Measurements from ENCODE around the gene PLCH1.

The PLCH1 gene

GRCh38 chr3:155605571-155605970 lies 139.3 kb downstream of the PLCH1 start:
- DNase-seq (ENCODE audit: low read depth): no peak

DNA sequence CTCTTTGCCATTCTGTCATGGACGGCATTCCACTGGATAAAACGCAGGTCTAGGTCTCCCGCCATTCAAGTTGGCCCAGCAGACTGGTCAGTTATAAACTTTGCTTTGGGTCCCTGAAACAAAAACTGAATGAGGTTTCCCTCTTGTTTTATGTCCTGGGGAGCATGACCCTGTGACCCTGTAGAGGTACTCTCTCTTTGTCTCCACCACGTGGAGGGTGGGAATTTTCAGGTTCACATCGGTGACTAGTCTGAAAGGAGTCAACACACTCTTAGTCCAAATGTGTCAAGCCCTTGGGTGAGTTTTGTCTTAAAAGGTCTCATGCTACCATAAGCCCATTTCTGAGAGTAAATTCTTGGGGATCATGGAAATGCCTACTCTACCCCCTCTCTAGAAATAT lies 139.9 kb downstream of the PLCH1 start:
- no peak for DNase-seq (ENCODE audit: low read depth)

DNA sequence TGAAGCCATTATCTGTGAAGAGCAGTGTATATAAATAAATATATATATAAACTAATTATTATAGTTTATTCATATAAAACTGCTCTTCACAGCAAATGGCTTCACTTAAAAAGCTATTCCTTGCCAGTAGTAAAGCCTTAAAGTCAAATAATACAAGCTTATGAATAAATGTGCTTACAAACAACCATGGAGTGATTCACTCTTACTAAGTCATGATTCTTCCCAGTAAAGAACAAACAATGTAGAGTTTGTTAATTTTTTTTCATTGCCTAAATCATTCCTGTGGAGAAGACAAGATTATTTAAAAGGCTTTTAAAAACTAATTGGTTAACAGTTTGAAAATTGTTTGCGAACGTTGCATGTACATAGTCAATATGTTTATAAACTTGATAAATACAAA lies 140.7 kb downstream of the PLCH1 start:
- DNase-seq (ENCODE audit: low read depth): no peak

GRCh38 chr3:155603302-155603701 lies 141.6 kb downstream of the PLCH1 start:
- no peak for DNase-seq (ENCODE audit: low read depth)

- no peak for DNase-seq (ENCODE audit: low read depth)
Observed at GRCh38 chr3:155602307-155602706, 142.6 kb downstream of the PLCH1 start.

DNA sequence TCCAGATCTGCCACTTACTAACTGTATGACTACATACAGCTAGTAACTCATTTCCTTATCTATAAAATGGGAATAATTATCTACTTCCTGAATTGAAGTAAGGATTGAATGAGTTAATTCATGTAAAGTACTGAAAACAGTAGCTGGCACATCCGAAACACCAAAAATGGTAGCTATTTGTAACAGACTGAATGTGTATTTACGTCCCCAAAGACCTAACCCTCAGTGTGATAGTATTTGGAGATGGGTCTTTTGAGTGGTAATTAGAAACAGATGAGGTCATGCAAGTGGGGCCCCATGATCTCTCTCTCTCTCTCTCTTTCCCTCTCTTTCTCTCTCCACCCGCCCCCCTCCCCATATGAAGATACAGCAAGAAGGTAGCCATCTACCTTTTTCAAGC lies 146.2 kb downstream of the PLCH1 start:
- no peak for DNase-seq (ENCODE audit: low read depth)

DNA sequence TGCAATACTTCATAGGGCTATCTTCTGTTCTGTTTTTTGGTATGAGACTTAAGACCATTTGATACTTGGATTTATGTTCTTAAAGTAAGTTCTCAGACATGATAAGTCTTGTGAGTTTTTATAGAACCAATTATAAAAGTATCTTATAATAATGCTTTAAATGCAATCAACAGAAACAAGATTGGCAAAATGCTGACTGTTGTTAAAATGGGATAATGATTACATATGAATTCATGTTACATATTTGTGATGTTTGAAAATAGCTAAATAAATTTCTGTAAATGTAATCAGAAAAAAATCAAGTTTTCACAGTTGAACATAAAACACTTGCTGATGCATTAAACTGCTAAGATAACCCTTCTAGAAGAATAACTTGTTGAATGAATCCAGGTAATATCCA lies 148.3 kb downstream of the PLCH1 start:
- no peak for DNase-seq (ENCODE audit: low read depth)

DNA sequence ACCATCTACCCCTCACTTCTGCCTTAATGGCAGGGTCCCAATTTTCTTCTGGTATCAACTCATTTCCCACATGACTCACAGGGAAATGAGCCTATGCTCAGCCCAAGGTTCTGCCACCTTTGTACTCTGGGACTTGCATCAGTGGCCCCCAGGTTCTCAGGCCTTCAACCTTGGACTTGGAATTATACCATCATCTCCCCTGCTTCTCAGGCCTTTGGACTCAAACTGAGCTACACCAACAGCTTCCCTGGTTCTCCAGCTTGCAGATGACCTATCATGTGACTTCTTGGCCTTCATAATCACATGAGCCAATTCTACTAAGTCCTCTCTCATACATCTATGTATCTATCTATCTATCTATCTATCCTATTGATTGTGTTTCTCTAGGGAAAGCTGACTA lies 149.5 kb downstream of the PLCH1 start:
- no peak for DNase-seq (ENCODE audit: low read depth)

DNA sequence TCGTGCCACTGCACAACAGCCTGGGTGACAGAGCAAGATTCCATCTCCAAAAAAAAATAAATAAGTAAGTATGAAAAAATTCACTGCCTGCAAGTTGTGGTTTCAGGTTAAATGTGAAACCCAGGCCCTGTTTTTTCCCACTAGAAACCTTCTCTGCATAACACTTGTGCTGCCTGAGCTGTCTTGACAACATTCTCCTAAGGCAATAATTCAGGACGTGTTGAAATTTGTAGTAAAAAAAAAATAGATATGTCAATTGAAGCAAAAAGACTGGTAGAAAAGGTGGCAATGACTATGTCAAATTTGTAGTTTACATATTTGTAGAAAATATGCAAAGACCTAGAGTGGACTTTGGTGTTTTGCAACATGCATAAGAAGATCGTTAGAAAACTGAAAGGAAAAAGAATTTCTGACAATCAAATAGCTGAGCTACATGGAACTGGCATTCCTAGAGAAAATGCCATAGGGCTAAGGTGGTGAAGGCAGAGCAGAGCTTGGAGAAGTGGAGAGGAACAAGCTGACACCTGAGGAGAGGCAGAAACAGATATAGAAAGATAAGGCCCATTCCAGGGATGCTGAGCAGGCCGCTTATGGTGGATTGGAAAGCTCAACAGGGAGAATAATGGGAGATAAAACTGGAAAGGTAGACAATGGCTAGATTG lies 150.2 kb downstream of the PLCH1 start:
- DNase-seq (ENCODE audit: low read depth): no peak

- DNase-seq (ENCODE audit: low read depth): no peak
Observed at GRCh38 chr3:155587581-155587980, 157.3 kb downstream of the PLCH1 start.

- no peak for DNase-seq (ENCODE audit: low read depth)
Observed at GRCh38 chr3:155585384-155585783, 159.5 kb downstream of the PLCH1 start.

- no peak for DNase-seq (ENCODE audit: low read depth)
Observed at GRCh38 chr3:155581579-155581978, 163.3 kb downstream of the PLCH1 start.

GRCh38 chr3:155572085-155572484 lies 172.8 kb downstream of the PLCH1 start:
- DNase-seq (ENCODE audit: low read depth): no peak

- DNase-seq (ENCODE audit: low read depth): no peak
Observed at GRCh38 chr3:155568295-155568694, 176.6 kb downstream of the PLCH1 start.

DNA sequence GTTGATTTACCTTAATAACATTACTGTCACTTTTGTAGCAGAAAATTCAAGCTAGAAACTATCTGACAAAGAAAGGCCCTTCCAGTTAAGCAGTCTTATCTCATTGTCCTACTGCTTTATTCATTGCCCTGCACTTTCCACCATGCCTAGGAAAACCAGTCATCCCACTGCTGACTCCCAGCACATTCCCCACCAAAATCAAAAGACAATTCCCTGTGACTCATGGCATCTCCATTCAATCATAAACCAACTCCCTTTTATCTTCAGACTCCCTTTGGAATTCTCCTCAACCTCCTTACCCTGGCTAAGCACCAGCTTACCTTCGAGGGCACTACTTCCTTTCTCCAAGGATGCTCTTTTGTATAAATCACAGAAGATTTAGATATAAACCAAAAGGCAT lies 184.3 kb downstream of the PLCH1 start:
- no peak for DNase-seq (ENCODE audit: low read depth)

DNA sequence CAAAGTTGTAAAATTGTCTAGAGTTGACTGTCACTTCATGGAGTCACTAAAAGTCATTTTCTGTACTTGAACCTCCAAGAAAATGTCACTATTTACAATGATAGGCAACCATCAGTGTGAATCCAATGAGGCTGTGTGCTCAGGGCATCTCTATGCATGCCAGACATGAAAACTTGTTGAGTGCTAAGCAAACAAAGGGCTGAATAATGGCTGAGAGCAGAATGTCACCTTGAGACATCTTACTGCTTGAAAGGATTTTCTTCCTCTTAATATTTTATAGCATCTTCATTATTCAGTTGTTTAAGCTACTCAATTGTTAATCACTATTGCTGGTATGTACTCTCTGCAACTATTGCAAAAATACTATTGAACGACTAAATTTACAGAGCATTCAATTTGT lies 184.7 kb downstream of the PLCH1 start:
- no peak for DNase-seq (ENCODE audit: low read depth)

GRCh38 chr3:155556531-155556930 lies 188.3 kb downstream of the PLCH1 start:
- no peak for DNase-seq (ENCODE audit: low read depth)

- no peak for DNase-seq (ENCODE audit: low read depth)
Observed at GRCh38 chr3:155555479-155556060, 189.3 kb downstream of the PLCH1 start.

- no peak for DNase-seq (ENCODE audit: low read depth)
Observed at GRCh38 chr3:155554777-155555451, 190.0 kb downstream of the PLCH1 start.

DNA sequence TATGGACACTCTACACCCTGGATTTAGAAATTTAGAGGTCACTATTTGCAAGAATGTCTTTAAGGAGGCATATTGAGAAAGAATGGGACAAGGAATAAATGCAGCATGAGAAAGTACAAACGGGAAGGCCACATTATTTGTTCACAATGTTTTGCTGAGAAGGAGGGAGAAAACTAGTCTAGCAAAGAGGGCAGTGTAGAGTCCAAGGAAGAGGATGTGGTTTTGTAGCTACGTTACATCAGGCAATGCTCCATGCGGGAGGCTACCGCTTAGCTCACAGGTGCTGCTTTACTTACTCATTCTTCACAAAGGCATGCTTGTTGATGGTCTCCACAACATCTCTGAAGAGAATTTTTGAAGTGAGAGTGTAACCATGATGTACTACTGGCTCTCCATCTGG lies 191.1 kb downstream of the PLCH1 start:
- no peak for DNase-seq (ENCODE audit: low read depth)

DNA sequence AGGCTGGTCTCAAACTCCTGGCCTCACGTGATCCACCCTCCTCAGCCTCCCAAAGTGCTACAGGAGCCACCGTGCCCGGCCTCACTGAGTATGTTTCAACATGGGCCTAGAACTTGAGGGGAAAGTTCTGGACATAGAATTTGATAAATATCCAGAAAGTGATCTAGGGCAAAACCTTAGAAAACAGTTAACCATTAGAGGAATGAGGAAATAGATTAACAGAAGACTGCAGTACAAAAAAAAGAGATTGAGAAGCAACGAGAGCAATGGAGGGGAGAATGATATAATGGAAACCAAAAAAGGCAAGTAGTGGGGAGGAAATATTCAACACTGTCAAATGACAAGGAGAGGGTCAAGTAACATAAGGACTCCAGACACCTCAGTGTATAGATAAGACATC lies 191.5 kb downstream of the PLCH1 start:
- no peak for DNase-seq (ENCODE audit: low read depth)

DNA sequence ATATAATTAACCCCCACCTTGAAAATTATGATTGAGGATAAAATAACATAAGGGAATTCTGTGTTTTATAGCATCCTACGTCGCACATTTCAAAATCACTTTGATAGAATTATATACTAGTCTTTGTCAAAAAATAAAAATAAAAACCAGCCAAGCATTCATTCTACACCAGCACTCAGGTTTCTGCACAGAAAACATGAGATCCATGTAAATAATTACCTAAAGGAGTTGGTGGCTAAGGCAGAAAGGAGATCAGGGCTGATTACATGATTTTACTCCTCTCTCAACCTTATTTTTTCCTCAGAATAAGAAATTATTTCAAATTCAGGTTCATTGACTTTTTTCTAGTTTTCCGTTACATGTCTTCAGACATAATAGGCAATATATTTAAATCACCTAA lies 194.5 kb downstream of the PLCH1 start:
- no peak for DNase-seq (ENCODE audit: low read depth)

DNA sequence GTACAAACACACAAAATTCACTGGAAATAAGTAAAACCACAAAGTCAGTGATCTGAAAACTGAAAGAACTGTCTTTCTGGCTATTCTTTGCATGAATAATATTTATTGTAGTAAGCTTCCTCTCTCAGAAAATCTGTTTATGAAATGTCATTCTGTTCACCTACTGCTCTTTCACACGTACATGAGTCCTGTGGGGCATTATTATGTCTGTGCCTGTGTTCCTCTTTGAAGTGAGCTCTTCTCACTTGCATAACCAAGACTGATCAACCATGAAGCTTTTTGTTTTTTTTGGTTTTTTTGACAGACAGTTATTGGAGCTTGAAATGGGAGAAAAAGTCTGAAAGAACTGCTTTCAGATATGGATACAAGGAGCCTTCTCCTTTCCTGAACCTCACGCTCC lies 195.8 kb downstream of the PLCH1 start:
- DNase-seq (ENCODE audit: low read depth): no peak

GRCh38 chr3:155548195-155548594 lies 196.7 kb downstream of the PLCH1 start:
- no peak for DNase-seq (ENCODE audit: low read depth)

Measured in activated T-helper 1 cell treated with Interleukin-2 at 50 U/mL for 16 hours (primary cell).